Neural cell (in vitro differentiated cells): Measurements from ENCODE around the gene GPR78. TPM values are rescaled to one million over a fixed set of nuclear protein-coding genes. Genes with fewer than 3 reads are reported as not detected.

Experiments
- H2AFZ ChIP-seq: fragments of 200-600, 300-800 bp; sonication (generic), shearing (Covaris generic); 2 replicates; pipeline ENCODE4 v1.6.0; 2014; ENCODE audit warnings: low read depth, mild to moderate bottlenecking, antibody characterized with exemption, low read length, moderate library complexity
- H3F3A ChIP-seq: fragments of 200-600 bp; shearing (Covaris generic); 2 replicates; pipeline ENCODE4 v1.6.1; 2016; ENCODE audit warnings: mild to moderate bottlenecking, moderate library complexity, mixed read lengths, antibody characterized with exemption, low read length; ENCODE audit not compliant: insufficient read depth, poor library complexity, severe bottlenecking
- H3K27ac ChIP-seq: fragments of 200-600, 300-800 bp; sonication (generic), shearing (Covaris generic); 2 replicates; pipeline ENCODE4 v1.5.1; 2014; ENCODE audit warnings: mild to moderate bottlenecking, low read length, moderate library complexity
- H3K27me3 ChIP-seq: fragments of 300-800, 200-600 bp; sonication (generic), shearing (Covaris generic); 2 replicates; pipeline ENCODE4 v1.6.0; 2014; ENCODE audit warnings: mild to moderate bottlenecking, low read depth, low read length, moderate library complexity; ENCODE audit not compliant: insufficient read depth
- H3K36me3 ChIP-seq: fragments of 300-800, 200-600 bp; sonication (generic), shearing (Covaris generic); 2 replicates; pipeline ENCODE4 v1.5.1; 2014; ENCODE audit warnings: mild to moderate bottlenecking, antibody characterized with exemption, low read length, moderate library complexity; ENCODE audit not compliant: insufficient read depth
- H3K4me2 ChIP-seq: fragments of 300-800, 200-600 bp; sonication (generic), shearing (Covaris generic); 2 replicates; pipeline ENCODE4 v1.6.0; 2014; ENCODE audit warnings: mild to moderate bottlenecking, low read length
- H3K4me3 ChIP-seq: fragments of 300-800, 200-600 bp; sonication (generic), shearing (Covaris generic); 2 replicates; pipeline ENCODE4 v1.5.1; 2014; ENCODE audit warnings: mild to moderate bottlenecking, low read length, moderate library complexity
- H3K79me2 ChIP-seq: fragments of 200-600 bp; shearing (Covaris generic); replicated peaks from 2 replicates; pipeline ENCODE4 v1.6.0; 2014; ENCODE audit warnings: mild to moderate bottlenecking, low read length, moderate library complexity; ENCODE audit not compliant: insufficient read depth
- H3K9ac ChIP-seq: fragments of 300-800, 200-600 bp; sonication (generic), shearing (Covaris generic); 2 replicates; pipeline ENCODE4 v1.6.1; 2016; ENCODE audit warnings: mild to moderate bottlenecking, low read length, mixed read lengths
- H3K9me2 ChIP-seq: fragments of 200-600 bp; shearing (Covaris generic); 2 replicates; pipeline ENCODE4 v1.6.1; 2016; ENCODE audit warnings: mild to moderate bottlenecking, low read length, mixed read lengths; ENCODE audit not compliant: insufficient read depth
- H3K9me3 ChIP-seq: fragments of 200-600, 300-800 bp; sonication (generic), shearing (Covaris generic); 2 replicates; pipeline ENCODE4 v1.6.1; 2016; ENCODE audit warnings: mild to moderate bottlenecking, mixed run types, low read length, moderate library complexity, mixed read lengths
- H4K20me1 ChIP-seq: fragments of 200-600 bp; shearing (Covaris generic); 2 replicates; pipeline ENCODE4 v1.6.1; 2016; ENCODE audit warnings: mild to moderate bottlenecking, mixed run types; ENCODE audit not compliant: insufficient read depth
- EP300 ChIP-seq: fragments of 450-650 bp; conservative IDR thresholded peaks from 2 replicates; pipeline ENCODE4 v1.6.1; 2014; ENCODE audit warnings: antibody characterized with exemption, mild to moderate bottlenecking, moderate library complexity; ENCODE audit not compliant: poor library complexity, severe bottlenecking
- EZH2 ChIP-seq: fragments of 200-600, 300-800 bp; shearing (Covaris generic), sonication (generic); IDR thresholded peaks from 2 replicates; pipeline ENCODE4 v1.6.1; 2014; ENCODE audit warnings: antibody characterized with exemption, low read length, borderline replicate concordance, mild to moderate bottlenecking; ENCODE audit not compliant: insufficient read depth, poor library complexity, severe bottlenecking
- MXI1 ChIP-seq: fragments of 450-650 bp; conservative IDR thresholded peaks from 2 replicates; pipeline ENCODE4 v1.6.1; 2014; ENCODE audit warnings: antibody characterized with exemption, mild to moderate bottlenecking; ENCODE audit not compliant: poor library complexity, severe bottlenecking
- POLR2AphosphoS5 ChIP-seq: IDR thresholded peaks from 2 replicates; pipeline ENCODE4 v1.6.1; 2012
- RAD21 ChIP-seq: fragments of 450-650 bp; conservative IDR thresholded peaks from 2 replicates; pipeline ENCODE4 v1.6.1; 2014; ENCODE audit warnings: antibody characterized with exemption, mild to moderate bottlenecking, moderate library complexity
- REST ChIP-seq: IDR thresholded peaks from 2 replicates; pipeline ENCODE4 v1.6.1; 2012; ENCODE audit warnings: borderline replicate concordance
- SMC3 ChIP-seq: fragments of 450-650 bp; conservative IDR thresholded peaks from 2 replicates; pipeline ENCODE4 v1.6.1; 2014; ENCODE audit warnings: antibody characterized with exemption, mild to moderate bottlenecking, moderate library complexity; ENCODE audit not compliant: poor library complexity
- TAF1 ChIP-seq: IDR thresholded peaks from 2 replicates; pipeline ENCODE4 v1.6.1; 2012; ENCODE audit warnings: low read depth
- polyA plus RNA-seq: library from polyadenylated mRNA; depleted of rRNA; stranded (reverse); fragments of >200 nt; gene quantifications from 2 replicates; pipeline ENCODE4 v1.2.3, GENCODE V29; 2014
- TF ChIP-seq, protein P1 (sequence below): fragments of 450-650 bp; IDR thresholded peaks from 2 replicates; pipeline ENCODE4 v1.5.1; 2014; ENCODE audit warnings: antibody characterized with exemption, mild to moderate bottlenecking, moderate library complexity; ENCODE audit not compliant: poor library complexity, severe bottlenecking

GPR78 gene
- polyA plus RNA-seq, 1 donor from 2014 or later: not detected

GRCh38 chr4:8592366-8593263, 12.4 kb downstream of the GPR78 start, which contains the start of gene CPZ:
TSS of gene CPZ (plus strand) at chr4:8592765. CDS start at chr4:8592834, 69 bp downstream.
- TF ChIP-seq POLR2AphosphoS5: no peak
- no peak for TF ChIP-seq RAD21
- TF ChIP-seq EZH2: no peak
- TF ChIP-seq, protein P1, sequence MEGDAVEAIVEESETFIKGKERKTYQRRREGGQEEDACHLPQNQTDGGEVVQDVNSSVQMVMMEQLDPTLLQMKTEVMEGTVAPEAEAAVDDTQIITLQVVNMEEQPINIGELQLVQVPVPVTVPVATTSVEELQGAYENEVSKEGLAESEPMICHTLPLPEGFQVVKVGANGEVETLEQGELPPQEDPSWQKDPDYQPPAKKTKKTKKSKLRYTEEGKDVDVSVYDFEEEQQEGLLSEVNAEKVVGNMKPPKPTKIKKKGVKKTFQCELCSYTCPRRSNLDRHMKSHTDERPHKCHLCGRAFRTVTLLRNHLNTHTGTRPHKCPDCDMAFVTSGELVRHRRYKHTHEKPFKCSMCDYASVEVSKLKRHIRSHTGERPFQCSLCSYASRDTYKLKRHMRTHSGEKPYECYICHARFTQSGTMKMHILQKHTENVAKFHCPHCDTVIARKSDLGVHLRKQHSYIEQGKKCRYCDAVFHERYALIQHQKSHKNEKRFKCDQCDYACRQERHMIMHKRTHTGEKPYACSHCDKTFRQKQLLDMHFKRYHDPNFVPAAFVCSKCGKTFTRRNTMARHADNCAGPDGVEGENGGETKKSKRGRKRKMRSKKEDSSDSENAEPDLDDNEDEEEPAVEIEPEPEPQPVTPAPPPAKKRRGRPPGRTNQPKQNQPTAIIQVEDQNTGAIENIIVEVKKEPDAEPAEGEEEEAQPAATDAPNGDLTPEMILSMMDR: no peak
- TF ChIP-seq REST: no peak
- TF ChIP-seq EP300: no peak
- no peak for TF ChIP-seq TAF1
- TF ChIP-seq SMC3: no peak
- Histone ChIP-seq H3F3A (no peaks in the 10 kb centered on the region), H3K9me3 (no peaks in the 10 kb centered on the region)

DNA sequence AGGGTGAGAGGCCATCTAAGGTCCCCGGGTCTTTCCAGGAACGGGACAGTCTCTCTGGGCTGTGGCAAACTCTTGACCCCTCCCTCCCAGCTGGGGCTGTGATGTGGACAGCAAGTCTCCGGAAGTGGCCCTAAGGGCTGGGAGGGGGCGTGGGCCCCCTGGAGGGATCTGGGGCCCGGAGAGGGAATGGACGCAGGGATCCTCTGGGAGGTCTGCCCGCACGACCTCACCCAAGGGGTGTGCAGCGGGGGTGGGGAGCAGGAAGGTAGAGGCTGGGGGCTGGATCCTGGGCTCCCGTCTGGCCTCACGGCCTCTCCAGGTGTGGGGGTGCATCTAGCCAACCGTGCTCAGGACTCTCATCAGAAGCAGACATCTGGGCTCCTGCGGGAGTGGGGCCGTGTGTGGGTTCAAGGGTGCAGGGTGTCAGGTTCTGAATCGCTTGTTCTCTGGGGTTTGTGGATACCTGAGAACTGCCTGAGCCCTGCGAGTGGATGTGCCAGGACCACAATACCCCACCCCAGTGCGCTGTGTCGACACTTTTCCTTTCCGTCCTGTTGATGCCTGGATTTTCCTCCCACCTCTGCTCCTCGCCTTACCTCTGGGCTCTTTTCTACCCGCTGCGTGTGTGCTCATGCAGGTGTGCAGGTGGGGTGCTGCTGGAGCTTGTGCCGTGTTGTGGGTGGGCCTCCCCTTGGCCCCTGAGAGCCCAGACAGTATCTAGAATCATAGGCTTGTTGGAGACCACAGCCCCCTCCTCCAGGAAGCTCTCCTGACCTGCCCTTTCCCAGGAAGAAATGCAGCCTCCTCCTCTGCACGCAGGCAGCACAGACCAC, 13.3 kb downstream of the GPR78 start:
- H2AFZ ChIP-seq: no peak overlapping the region
- H3K9me3 ChIP-seq: no peaks in the 10 kb centered on the region
- H3K9ac ChIP-seq: no peak overlapping the region
- no peak overlapping the region for H3K4me3 ChIP-seq
- TF ChIP-seq EZH2: no peak
- TF ChIP-seq SMC3: no peak
- TF ChIP-seq, protein P1: no peak
- TF ChIP-seq REST: no peak
- TF ChIP-seq POLR2AphosphoS5: no peak
- no peak for TF ChIP-seq MXI1
- TF ChIP-seq RAD21: no peak
- no peak for TF ChIP-seq EP300
- TF ChIP-seq TAF1: no peak
- H3K27me3 ChIP-seq: peaks cover 33% of the 10 kb centered on the region
- H3K79me2 ChIP-seq: no peaks in the 10 kb centered on the region
- H3K9me2 ChIP-seq: no peaks in the 10 kb centered on the region
- no peaks in the 10 kb centered on the region for H4K20me1 ChIP-seq
- no peak overlapping the region for H3K27ac ChIP-seq
- no peaks in the 10 kb centered on the region for H3K36me3 ChIP-seq
- no peaks in the 10 kb centered on the region for H3F3A ChIP-seq
- H3K4me2 ChIP-seq: no peak overlapping the region

More at GRCh38 chr4:8592366-8593263, 12.4 kb downstream of the GPR78 start, which contains the start of gene CPZ:
- peaks cover 33% of the 10 kb centered on the region for H3K27me3 ChIP-seq
- no peaks in the 10 kb centered on the region for H4K20me1 ChIP-seq
- H3K27ac ChIP-seq: no peak within 1 kb of the TSS
- no peaks in the 10 kb centered on the region for H3K79me2 ChIP-seq
- H2AFZ ChIP-seq: no peak within 1 kb of the TSS
- no peak within 1 kb of the TSS for H3K4me2 ChIP-seq
- H3K4me3 ChIP-seq: no peak within 1 kb of the TSS
- no peaks in the 10 kb centered on the region for H3K36me3 ChIP-seq
- no peaks in the 10 kb centered on the region for H3K9me2 ChIP-seq
- no peak within 1 kb of the TSS for H3K9ac ChIP-seq
